UCSD-AML1 (cell line): ENCODE data around the gene SRSF1.
A peak's percentile ranks its signal among the peaks of the same experiment; 100 is the strongest.

Experiments used
- DNase-seq: peaks from one replicate; lab custom pipeline; 2025; ENCODE audit not compliant: unreplicated experiment; lab: John Stamatoyannopoulos, UW

Gene SRSF1

GRCh38 chr17:58019521-58019920 lies 12.5 kb upstream of the SRSF1 start:
- no peak for DNase-seq

- DNase-seq: no peak
Measured at GRCh38 chr17:58019039-58019438, 12.0 kb upstream of the SRSF1 start.

GRCh38 chr17:58010067-58010799 lies 3.2 kb upstream of the SRSF1 start:
- DNase-seq: no peak

- DNase-seq: no peak
Measured at GRCh38 chr17:58007781-58008706, 998 bp upstream of the SRSF1 start.

- peak; percentile 72 for DNase-seq
Measured at GRCh38 chr17:58006560-58006923, 504 bp downstream of the SRSF1 start.

GRCh38 chr17:58005728-58006559 lies 1.1 kb downstream of the SRSF1 start:
- no peak for DNase-seq

GRCh38 chr17:58005031-58005727 lies 1.9 kb downstream of the SRSF1 start:
- no peak for DNase-seq

GRCh38 chr17:58004060-58004459 lies 3.0 kb downstream of the SRSF1 start:
- no peak for DNase-seq

- DNase-seq: no peak
Measured at GRCh38 chr17:58002973-58003372, 4.1 kb downstream of the SRSF1 start.

- DNase-seq: no peak
Measured at GRCh38 chr17:58002154-58002948, 4.7 kb downstream of the SRSF1 start.

GRCh38 chr17:58001461-58002124 lies 5.5 kb downstream of the SRSF1 start:
- no peak for DNase-seq

- DNase-seq: no peak
Measured at GRCh38 chr17:57999496-58000017, 7.5 kb downstream of the SRSF1 start.

- no peak for DNase-seq
Measured at GRCh38 chr17:57999010-57999495, 8.0 kb downstream of the SRSF1 start.

GRCh38 chr17:57997085-57997809 lies 9.8 kb downstream of the SRSF1 start:
- DNase-seq: no peak

- DNase-seq: peak; percentile 54
Measured at GRCh38 chr17:57995076-57995956, 11.7 kb downstream of the SRSF1 start.

- no peak for DNase-seq
Measured at GRCh38 chr17:57994436-57994835, 12.6 kb downstream of the SRSF1 start.
